ENCODE data around the gene DTNB. TPM values are rescaled to one million over a fixed set of nuclear protein-coding genes. Genes with fewer than 3 reads are reported as not detected.
"Not testable (repeated sequence)": the region's sequence is repeated elsewhere in the genome, so short reads cannot be mapped to it uniquely, and the experiment has no call there.

DTNB gene
- total RNA-seq, 4 donors from 2014 or later, result 3.0 to 7.5 (median 4.3) TPM

DNA sequence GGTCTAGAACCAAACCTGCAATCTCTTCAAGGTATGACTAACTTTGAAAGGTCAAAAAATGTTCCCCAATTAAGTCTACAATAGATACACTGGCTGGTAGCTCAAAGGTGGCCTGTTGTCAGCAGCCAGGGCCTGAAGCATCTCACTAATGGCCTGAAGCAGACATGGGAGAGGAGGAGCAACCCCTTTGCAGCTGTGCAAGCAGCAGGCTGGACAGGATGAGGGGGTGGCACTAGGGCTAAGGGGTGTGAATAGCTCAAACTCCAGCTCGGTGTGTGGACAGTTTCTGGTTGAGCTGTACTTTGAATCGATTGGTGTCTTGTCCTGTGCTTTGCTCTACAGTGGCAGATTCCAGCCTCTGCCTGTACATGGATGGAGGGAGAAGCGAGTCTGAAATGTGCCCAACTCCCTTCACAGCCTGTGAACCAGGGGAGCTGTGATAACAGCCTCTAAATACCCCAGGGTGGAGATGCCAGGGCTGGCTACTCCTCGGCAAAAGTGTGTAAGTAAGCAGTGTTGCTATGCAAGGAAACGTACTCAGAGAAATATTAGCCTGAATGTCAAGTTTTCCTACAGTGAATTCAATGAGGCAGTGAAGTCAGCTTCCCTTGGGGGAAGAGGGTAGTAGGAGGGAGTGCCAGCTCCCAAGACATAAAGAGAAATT is 34.7 kb upstream of the DTNB start:
- Histone ChIP-seq H3K4me1 (peaks cover 0 to 7% (median 7%) of the 10 kb centered on the region in 4 donors), H3K27ac (replicated peaks in 1 of 4) (no peak overlapping the region), H3K9me3 (no peaks in the 10 kb centered on the region), H3K4me3 (no peak overlapping the region), H3K27me3 (peaks cover 0 to 9% (median 0%) of the 10 kb centered on the region in 4 donors), H3K36me3 (no peaks in the 10 kb centered on the region)
- DNase-seq (ENCODE audit: extremely low spot score), result no peak
- 55% methylated on average over 5 of the region's 5 CpGs for WGBS
- no peak for TF ChIP-seq POLR2AphosphoS5 (IDR thresholded peaks at IDR 0.05)
- no peak for TF ChIP-seq POLR2A (IDR thresholded peaks at IDR 0.05; ENCODE audit: low read depth)
- TF ChIP-seq CTCF (IDR thresholded peaks at IDR 0.05), result no peak
- no peak for TF ChIP-seq EP300 (IDR thresholded peaks at IDR 0.05)
- intact Hi-C loops (cut with DNase I), result no loop called here

- 94% methylated on average over 7 of the region's 33 CpGs for WGBS
- intact Hi-C loops (cut with DNase I); H3K27me3 ChIP-seq; H3K36me3 ChIP-seq; H3K4me1 ChIP-seq; DNase-seq (ENCODE audit: extremely low spot score); H3K27ac ChIP-seq (replicated peaks in 1 of 4); H3K9me3 ChIP-seq; H3K4me3 ChIP-seq: not testable (repeated sequence)
Observed at GRCh38 chr2:25705575-25705974, 32.2 kb upstream of the DTNB start.

DNA sequence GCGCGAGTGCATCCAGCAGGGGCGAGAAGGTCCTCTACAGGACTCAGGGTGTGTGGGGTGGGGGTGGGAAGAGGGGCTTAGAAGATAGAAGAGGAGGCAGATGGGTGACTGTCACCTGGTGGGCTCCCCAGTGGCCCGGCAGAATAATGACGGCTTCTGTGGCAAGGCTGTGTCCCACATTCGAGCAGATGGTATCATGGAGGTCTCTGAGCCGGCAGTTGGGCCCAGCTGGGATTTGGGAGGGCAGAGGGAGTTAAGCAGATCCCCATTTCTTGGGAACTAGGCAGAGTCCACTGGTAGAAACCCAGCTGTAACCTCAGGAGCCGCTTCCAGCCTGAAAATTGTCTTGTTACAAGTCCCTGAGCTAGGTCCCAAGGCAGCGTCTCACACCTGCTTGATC is 28.4 kb upstream of the DTNB start:
- Histone ChIP-seq H3K4me1 (peaks cover 6 to 13% (median 9%) of the 10 kb centered on the region in 4 donors), H3K27ac (replicated peaks in 1 of 4) (no peak overlapping the region), H3K9me3 (no peaks in the 10 kb centered on the region), H3K27me3 (no peaks in the 10 kb centered on the region), H3K36me3 (no peaks in the 10 kb centered on the region), H3K4me3 (no peak overlapping the region)
- DNase-seq (ENCODE audit: extremely low spot score), result no peak
- WGBS, result 82% methylated on average over 9 of the region's 9 CpGs
- no peak for TF ChIP-seq EP300 (IDR thresholded peaks at IDR 0.05)
- TF ChIP-seq POLR2AphosphoS5 (IDR thresholded peaks at IDR 0.05), result no peak
- TF ChIP-seq CTCF (IDR thresholded peaks at IDR 0.05), result no peak
- no peak for TF ChIP-seq POLR2A (IDR thresholded peaks at IDR 0.05; ENCODE audit: low read depth)
- intact Hi-C loops (cut with DNase I), result loop anchor here (5.0 kb wide), 1 partner anchor 94 kb away; no protein-coding TSS in a partner anchor

- WGBS, result 40% methylated on average over 6 of the region's 6 CpGs
Observed at GRCh38 chr2:25700221-25700660, 26.9 kb upstream of the DTNB start.

GRCh38 chr2:25699216-25699615 is 25.8 kb upstream of the DTNB start:
- no peaks in the 10 kb centered on the region for H3K9me3 ChIP-seq
- intact Hi-C loops (cut with DNase I), result no loop called here
- 84% methylated on average over 7 of the region's 7 CpGs for WGBS
- peaks cover 6 to 13% (median 9%) of the 10 kb centered on the region in 4 donors for H3K4me1 ChIP-seq
- H3K4me3 ChIP-seq, result no peak overlapping the region
- TF ChIP-seq CTCF (IDR thresholded peaks at IDR 0.05) (no peak), POLR2AphosphoS5 (IDR thresholded peaks at IDR 0.05) (no peak)
- no peak for DNase-seq (ENCODE audit: extremely low spot score)
- no peak overlapping the region for H3K27ac ChIP-seq (replicated peaks in 1 of 4)
- H3K36me3 ChIP-seq, result no peaks in the 10 kb centered on the region
- no peaks in the 10 kb centered on the region for H3K27me3 ChIP-seq

More at GRCh38 chr2:25700221-25700660, 26.9 kb upstream of the DTNB start:
- Histone ChIP-seq H3K4me3 (no peak overlapping the region), H3K27me3 (no peaks in the 10 kb centered on the region), H3K9me3 (no peaks in the 10 kb centered on the region), H3K27ac (replicated peaks in 1 of 4) (no peak overlapping the region), H3K36me3 (no peaks in the 10 kb centered on the region), H3K4me1 (peaks cover 6 to 13% (median 9%) of the 10 kb centered on the region in 4 donors)
- DNase-seq (ENCODE audit: extremely low spot score), result no peak
- intact Hi-C loops (cut with DNase I), result loop anchor here (5.0 kb wide), 1 partner anchor 93 kb away; no protein-coding TSS in a partner anchor
- TF ChIP-seq POLR2A (IDR thresholded peaks at IDR 0.05; ENCODE audit: low read depth), result no peak
- no peak for TF ChIP-seq EP300 (IDR thresholded peaks at IDR 0.05)
- peak; percentile 64 to 80 (median 68) for TF ChIP-seq CTCF (IDR thresholded peaks at IDR 0.05)

Data from esophagus muscularis mucosa (tissue), 4 donors.